ENCODE results near the gene PRKCH. TPM values are rescaled to one million over a fixed set of nuclear protein-coding genes. Genes with fewer than 3 reads are reported as not detected.

Gene PRKCH
- total RNA-seq (100 to 1,000 TPM; 267 to 436 (median 326) TPM), total RNA-seq (210 to 1,046 (median 368) reads per million in 29 experiments)
- 347 TPM for total RNA-seq (2013)

- H3K9me3 ChIP-seq = no peaks in the 10 kb centered on the region
- H3K36me3 ChIP-seq (ENCODE audit: control insufficient read depth in 2 of 2, extremely low read depth in 1 of 2, insufficient read depth in 1 of 2, low read length in 1 of 2) = no peaks in the 10 kb centered on the region
These were observed at the start of gene PRKCH for GRCh38 chr14:61321385-61322010. Gene PRKCH (plus strand): TSS chr14:61321579. CDS start chr14:61322102, 523 bp downstream.

GRCh38 chr14:61277232-61277631, 44.1 kb upstream of the PRKCH start:
- Histone ChIP-seq H3K27me3 (replicated peaks in 1 of 2; ENCODE audit: control insufficient read depth in 2 of 2, extremely low read depth in 1 of 2, insufficient read depth in 2 of 2, low read length in 1 of 2) (peaks cover 8 to 21% of the 10 kb centered on the region in 2 experiments), H3K4me1 (ENCODE audit: control insufficient read depth in 1 of 2, extremely low read depth in 1 of 2, insufficient read depth in 2 of 2, low read length in 2 of 2) (peaks cover 0 to 16% of the 10 kb centered on the region in 2 experiments), H3K36me3 (ENCODE audit: control insufficient read depth in 2 of 2, extremely low read depth in 1 of 2, insufficient read depth in 1 of 2, low read length in 1 of 2) (no peaks in the 10 kb centered on the region), H3K4me3 (ENCODE audit: control insufficient read depth in 1 of 2, extremely low read depth in 1 of 2, low read length in 1 of 2) (no peak overlapping the region), H3K27ac (ENCODE audit: low read length) (no peak overlapping the region), H3K9me3 (no peaks in the 10 kb centered on the region)
- H3K36me3 Mint-ChIP-seq = no peaks in the 10 kb centered on the region
- H3K9me3 Mint-ChIP-seq = no peaks in the 10 kb centered on the region
- H3K27me3 Mint-ChIP-seq = peaks cover 11 to 23% of the 10 kb centered on the region in 2 donors
- WGBS (ENCODE audit: insufficient coverage) = no CpG with 5 or more reads among the region's 1 CpG
- H3K27ac Mint-ChIP-seq = no peak overlapping the region
- DNase-seq (no peak), ATAC-seq (replicated peaks in 1 of 4) (no peak)
- CTCF ChIA-PET = interaction anchor here in 1 of 2 donors (0.7 to 0.9 kb wide), 2 partner anchors 103 to 200 kb away, joined by 3 read pairs; no protein-coding TSS in a partner anchor
- H3K4me1 Mint-ChIP-seq = peaks cover 14 to 17% (median 14%) of the 10 kb centered on the region in 3 donors
- no peak overlapping the region for H3K4me3 Mint-ChIP-seq
- POLR2A ChIA-PET = interaction anchor here (0.6 to 0.8 kb wide), 2 partner anchors 24 to 216 kb away, joined by 3 read pairs; no protein-coding TSS in a partner anchor

More at GRCh38 chr14:61321385-61322010, at the start of gene PRKCH:
- DNase-seq = peak; percentile 66 to 90 (median 83)
- Histone ChIP-seq H3K4me3 (ENCODE audit: control insufficient read depth in 1 of 2, extremely low read depth in 1 of 2, low read length in 1 of 2) (peak within 1 kb of the TSS; percentile 93 to 98), H3K4me1 (ENCODE audit: control insufficient read depth in 1 of 2, extremely low read depth in 1 of 2, insufficient read depth in 2 of 2, low read length in 2 of 2) (peaks cover 9 to 13% of the 10 kb centered on the region in 2 experiments), H3K27me3 (replicated peaks in 1 of 2; ENCODE audit: control insufficient read depth in 2 of 2, extremely low read depth in 1 of 2, insufficient read depth in 2 of 2, low read length in 1 of 2) (no peaks in the 10 kb centered on the region), H3K27ac (ENCODE audit: low read length) (peak within 1 kb of the TSS; percentile 93)
- peaks cover 30% of the 10 kb centered on the region for H3K36me3 Mint-ChIP-seq
- peaks cover 25 to 28% (median 26%) of the 10 kb centered on the region in 3 donors for H3K4me1 Mint-ChIP-seq
- peak within 1 kb of the TSS; percentile 95 to 96 for H3K27ac Mint-ChIP-seq
- no peaks in the 10 kb centered on the region for H3K9me3 Mint-ChIP-seq
- ATAC-seq (replicated peaks in 1 of 4) = peak; percentile 80 to 84 (median 81)
- no peaks in the 10 kb centered on the region for H3K27me3 Mint-ChIP-seq
- ChIA-PET CTCF (interaction anchor here (0.5 to 1.6 kb wide), 9 partner anchors 12 to 480 kb away, joined by 3 to 7 read pairs (median 3); no protein-coding TSS in a partner anchor), POLR2A (interaction anchor here (0.6 to 4.2 kb wide), 6 partner anchors 11 to 241 kb away, joined by 3 to 59 read pairs (median 8); no protein-coding TSS in a partner anchor)
- peak within 1 kb of the TSS; percentile 98 to 99 (median 99) for H3K4me3 Mint-ChIP-seq
- under 1% methylated on average over 64 of the region's 66 CpGs for WGBS (ENCODE audit: insufficient coverage)

DNA sequence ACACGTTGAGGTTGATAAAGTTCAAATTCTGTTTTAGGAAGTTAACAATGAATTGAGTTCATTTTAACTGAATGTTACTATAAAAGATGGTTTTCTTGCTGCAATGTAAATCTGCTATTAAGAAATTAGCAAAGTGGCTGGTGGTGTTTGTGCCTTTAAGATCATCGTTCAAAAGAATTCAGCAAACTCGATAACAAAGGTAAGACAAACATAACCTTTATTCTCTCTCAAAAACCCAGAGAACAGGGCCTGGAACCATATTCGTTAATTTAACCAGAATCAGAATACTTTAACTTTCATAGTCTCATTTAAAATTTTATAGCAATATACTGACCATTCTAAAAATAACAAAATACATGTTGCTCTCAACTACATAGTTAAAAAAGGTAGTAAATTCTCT, 43.6 kb upstream of the PRKCH start:
- ATAC-seq (replicated peaks in 1 of 4) (no peak), DNase-seq (no peak)
- CTCF ChIA-PET = interaction anchor here in 1 of 2 donors (0.9 kb wide), 1 partner anchor 102 kb away, joined by 3 read pairs; no protein-coding TSS in a partner anchor
- no CpG with 5 or more reads among the region's 4 CpGs for WGBS (ENCODE audit: insufficient coverage)
- Mint-ChIP-seq H3K36me3 (no peaks in the 10 kb centered on the region), H3K9me3 (no peaks in the 10 kb centered on the region), H3K4me1 (peaks cover 14 to 18% (median 14%) of the 10 kb centered on the region in 3 donors), H3K27ac (no peak overlapping the region), H3K4me3 (no peak overlapping the region), H3K27me3 (peaks cover 11 to 20% of the 10 kb centered on the region in 2 donors)
- Histone ChIP-seq H3K9me3 (no peaks in the 10 kb centered on the region), H3K4me1 (ENCODE audit: control insufficient read depth in 1 of 2, extremely low read depth in 1 of 2, insufficient read depth in 2 of 2, low read length in 2 of 2) (peaks cover 0 to 16% of the 10 kb centered on the region in 2 experiments), H3K27me3 (replicated peaks in 1 of 2; ENCODE audit: control insufficient read depth in 2 of 2, extremely low read depth in 1 of 2, insufficient read depth in 2 of 2, low read length in 1 of 2) (peaks cover 5 to 21% of the 10 kb centered on the region in 2 experiments), H3K27ac (ENCODE audit: low read length) (no peak overlapping the region), H3K4me3 (ENCODE audit: control insufficient read depth in 1 of 2, extremely low read depth in 1 of 2, low read length in 1 of 2) (no peak overlapping the region), H3K36me3 (ENCODE audit: control insufficient read depth in 2 of 2, extremely low read depth in 1 of 2, insufficient read depth in 1 of 2, low read length in 1 of 2) (no peaks in the 10 kb centered on the region)
- POLR2A ChIA-PET = interaction anchor here in 1 of 2 donors (0.6 kb wide), 1 partner anchor 23 kb away, joined by 3 read pairs; no protein-coding TSS in a partner anchor

DNA sequence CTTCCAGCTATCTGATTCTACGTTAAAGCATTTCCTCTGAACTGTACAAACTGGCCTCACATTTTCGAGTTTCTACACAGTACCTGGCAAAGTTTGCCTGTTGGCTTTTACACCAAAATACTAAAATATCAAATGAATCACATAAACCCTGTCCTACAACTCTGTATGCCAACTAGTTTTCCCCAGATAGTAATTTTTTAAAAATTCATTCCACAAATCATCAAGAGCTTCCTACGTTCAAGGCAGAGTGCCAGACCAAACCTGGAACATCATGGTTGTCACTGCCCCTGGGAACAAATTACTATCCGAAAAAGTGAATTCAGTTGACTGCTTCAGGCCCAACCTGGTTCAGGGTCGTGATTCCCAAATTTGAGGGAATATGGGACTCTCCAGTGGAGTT, 42.3 kb upstream of the PRKCH start:
- peaks cover 5 to 12% of the 10 kb centered on the region in 2 donors for H3K27me3 Mint-ChIP-seq
- no peak overlapping the region for H3K27ac Mint-ChIP-seq
- H3K36me3 Mint-ChIP-seq = no peaks in the 10 kb centered on the region
- no peaks in the 10 kb centered on the region for H3K9me3 ChIP-seq
- CTCF ChIA-PET = interaction anchor here (0.6 to 0.9 kb wide), 3 partner anchors 10 to 478 kb away, joined by 3 to 4 read pairs (median 3); no protein-coding TSS in a partner anchor
- H3K4me3 Mint-ChIP-seq = peak overlapping the region; percentile 88 to 95 (median 89)
- H3K4me1 Mint-ChIP-seq = peaks cover 18 to 27% (median 24%) of the 10 kb centered on the region in 3 donors
- 93% methylated on average over 4 of the region's 5 CpGs for WGBS (ENCODE audit: insufficient coverage)
- DNase-seq = no peak
- no peak overlapping the region for H3K4me3 ChIP-seq (ENCODE audit: control insufficient read depth in 1 of 2, extremely low read depth in 1 of 2, low read length in 1 of 2)
- no peak overlapping the region for H3K27ac ChIP-seq (ENCODE audit: low read length)
- no peaks in the 10 kb centered on the region for H3K9me3 Mint-ChIP-seq
- H3K36me3 ChIP-seq (ENCODE audit: control insufficient read depth in 2 of 2, extremely low read depth in 1 of 2, insufficient read depth in 1 of 2, low read length in 1 of 2) = no peaks in the 10 kb centered on the region
- H3K4me1 ChIP-seq (ENCODE audit: control insufficient read depth in 1 of 2, extremely low read depth in 1 of 2, insufficient read depth in 2 of 2, low read length in 2 of 2) = peaks cover 0 to 16% of the 10 kb centered on the region in 2 experiments
- POLR2A ChIA-PET = interaction anchor here in 1 of 2 donors (0.6 kb wide), 1 partner anchor 126 kb away, joined by 4 read pairs; no protein-coding TSS in a partner anchor
- ATAC-seq (replicated peaks in 1 of 4) = no peak
- peaks cover 5 to 29% of the 10 kb centered on the region in 2 experiments for H3K27me3 ChIP-seq (replicated peaks in 1 of 2; ENCODE audit: control insufficient read depth in 2 of 2, extremely low read depth in 1 of 2, insufficient read depth in 2 of 2, low read length in 1 of 2)

DNA sequence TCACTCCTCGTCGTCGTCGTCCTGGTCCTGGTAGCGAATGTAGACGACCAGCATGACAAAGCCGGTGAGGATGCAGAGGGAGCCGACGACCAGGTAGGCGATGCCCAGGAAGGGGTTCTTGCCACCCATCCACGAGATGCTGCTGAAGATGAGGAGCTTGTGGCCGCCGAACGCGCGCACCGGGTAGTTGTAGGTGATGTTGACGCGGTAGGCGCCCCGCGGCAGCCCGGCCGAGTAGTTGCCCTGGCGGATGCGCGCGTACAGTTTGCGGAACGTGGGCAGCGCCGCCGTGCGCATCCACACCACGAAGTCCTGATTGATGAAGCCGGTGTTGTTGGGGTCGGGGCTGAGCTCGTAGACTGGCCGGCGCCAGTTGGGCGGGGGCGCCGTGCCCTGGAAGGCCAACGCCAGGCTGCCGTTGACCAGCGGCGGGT, 41.3 kb upstream of the PRKCH start:
- Histone ChIP-seq H3K9me3 (no peaks in the 10 kb centered on the region), H3K4me3 (ENCODE audit: control insufficient read depth in 1 of 2, extremely low read depth in 1 of 2, low read length in 1 of 2) (peak overlapping the region; percentile 62 to 90), H3K27ac (ENCODE audit: low read length) (peak overlapping the region; percentile 66), H3K4me1 (ENCODE audit: control insufficient read depth in 1 of 2, extremely low read depth in 1 of 2, insufficient read depth in 2 of 2, low read length in 2 of 2) (peaks cover 0 to 16% of the 10 kb centered on the region in 2 experiments), H3K36me3 (ENCODE audit: control insufficient read depth in 2 of 2, extremely low read depth in 1 of 2, insufficient read depth in 1 of 2, low read length in 1 of 2) (no peaks in the 10 kb centered on the region), H3K27me3 (replicated peaks in 1 of 2; ENCODE audit: control insufficient read depth in 2 of 2, extremely low read depth in 1 of 2, insufficient read depth in 2 of 2, low read length in 1 of 2) (peaks cover 5 to 26% of the 10 kb centered on the region in 2 experiments)
- Mint-ChIP-seq H3K36me3 (no peaks in the 10 kb centered on the region), H3K27me3 (peaks cover 0 to 6% of the 10 kb centered on the region in 2 donors), H3K27ac (peak overlapping the region; percentile 91 to 92), H3K9me3 (no peaks in the 10 kb centered on the region), H3K4me3 (peak overlapping the region; percentile 88 to 95 (median 89)), H3K4me1 (peaks cover 23 to 31% (median 28%) of the 10 kb centered on the region in 3 donors)
- ChIA-PET CTCF (interaction anchor here (0.6 to 2.0 kb wide), 9 partner anchors 11 to 482 kb away, joined by 3 to 8 read pairs (median 3); partner anchors contain the start of genes SLC38A6 (in 1 of the 2), SNAPC1 (in 1 of the 2) and TRMT5 (in 1 of the 2)), POLR2A (interaction anchor here in 1 of 2 donors (0.8 to 1.0 kb wide), 3 partner anchors 174 to 487 kb away, joined by 3 to 4 read pairs (median 4); no protein-coding TSS in a partner anchor)
- 22% methylated on average over 39 of the region's 47 CpGs for WGBS (ENCODE audit: insufficient coverage)
- DNase-seq = peak in 29 of 35 experiments; percentile 7 to 62 (median 34)
- ATAC-seq (replicated peaks in 1 of 4) = peak; percentile 37 to 51 (median 48)

All from T-cell (primary cell).